OCI-LY3 (cell line): ENCODE results near the gene GRM2.
A peak's percentile ranks its signal among the peaks of the same experiment; 100 is the strongest.
"Not testable (repeated sequence)": the region's sequence is repeated elsewhere in the genome, so short reads cannot be mapped to it uniquely, and the experiment has no call there.

Source experiments
- H2AFZ ChIP-seq: fragments of 200-600, 300-600 bp; shearing (Covaris generic); 2 replicates; pipeline ENCODE4 v1.6.0; 2014; ENCODE audit warnings: antibody characterized with exemption, low read depth, low read length
- H3K27ac ChIP-seq: fragments of 200-600, 300-600 bp; sonication (generic); 2 replicates; pipeline ENCODE4 v1.5.1; 2014; ENCODE audit warnings: mild to moderate bottlenecking, low read length, moderate library complexity, mixed read lengths
- H3K27me3 ChIP-seq: fragments of 200-600, 300-600 bp; sonication (generic); 2 replicates; pipeline ENCODE4 v1.6.1; 2014; ENCODE audit warnings: low read depth, low read length, mixed read lengths
- H3K36me3 ChIP-seq: fragments of 200-600, 300-600 bp; sonication (generic); replicated peaks from 2 replicates; pipeline ENCODE3; 2014; ENCODE audit warnings: low read depth, low read length, mixed read lengths
- H3K4me1 ChIP-seq: fragments of 300-600, 200-600 bp; sonication (generic); 2 replicates; pipeline ENCODE4 v1.6.1; 2014; ENCODE audit warnings: low read length, mixed read lengths
- H3K4me2 ChIP-seq: fragments of 200-600, 300-600 bp; sonication (generic); 2 replicates; pipeline ENCODE4 v1.6.1; 2014; ENCODE audit warnings: low read length, mixed read lengths
- H3K4me3 ChIP-seq: fragments of 300-600, 200-600 bp; sonication (generic); 2 replicates; pipeline ENCODE4 v1.5.1; 2014; ENCODE audit warnings: antibody characterized with exemption, mild to moderate bottlenecking, low read length, moderate library complexity
- H3K79me2 ChIP-seq: fragments of 300-600, 200-600 bp; shearing (Covaris generic); 2 replicates; pipeline ENCODE4 v1.6.1; 2014; ENCODE audit warnings: mild to moderate bottlenecking, low read length, mixed read lengths
- H3K9ac ChIP-seq: fragments of 300-600, 200-600 bp; shearing (Covaris generic); 2 replicates; pipeline ENCODE4 v1.6.0; 2014; ENCODE audit warnings: mild to moderate bottlenecking, low read length, moderate library complexity
- H3K9me3 ChIP-seq: fragments of 200-600, 300-600 bp; shearing (Covaris generic); 2 replicates; pipeline ENCODE4 v1.6.1; 2014; ENCODE audit warnings: low read length, mixed read lengths; ENCODE audit not compliant: insufficient read depth
- H4K20me1 ChIP-seq: fragments of 200-600, 300-600 bp; sonication (generic); 2 replicates; pipeline ENCODE4 v1.6.1; 2016; ENCODE audit warnings: low read length, mixed read lengths; ENCODE audit not compliant: insufficient read depth
- EZH2phosphoT487 ChIP-seq: fragments of 200-600 bp; shearing (Covaris generic); IDR thresholded peaks from 2 replicates; pipeline ENCODE4 v1.6.1; 2018; ENCODE audit warnings: antibody characterized with exemption, mixed run types, low read depth
- TF ChIP-seq, protein P1 (sequence below): fragments of 200-600, 300-600 bp; sonication (generic); IDR thresholded peaks from 2 replicates; pipeline ENCODE4 v1.5.1; 2014; ENCODE audit warnings: antibody characterized with exemption, low read length, low read depth

Gene GRM2

DNA sequence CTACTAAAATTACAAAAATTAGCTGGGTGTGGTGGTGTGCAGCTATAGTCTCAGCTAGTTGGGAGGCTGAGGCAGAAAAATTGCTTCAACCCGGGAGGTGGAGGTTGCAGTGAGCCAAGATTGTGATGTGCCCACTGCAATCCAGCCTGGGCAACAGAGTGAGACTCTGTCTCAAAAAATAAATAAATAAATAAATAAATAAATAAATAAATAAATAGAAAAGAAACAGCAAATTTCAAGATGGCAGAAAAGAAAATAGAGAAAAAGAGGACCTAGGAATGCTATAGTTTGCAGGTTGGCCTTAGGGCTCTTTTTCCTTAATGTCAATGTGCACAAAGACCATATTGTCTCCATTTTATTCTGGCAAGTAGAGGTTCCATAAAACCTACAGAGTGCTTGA lies 44.0 kb downstream of the GRM2 start:
- no peak overlapping the region for H3K4me3 ChIP-seq
- TF ChIP-seq, protein P1, sequence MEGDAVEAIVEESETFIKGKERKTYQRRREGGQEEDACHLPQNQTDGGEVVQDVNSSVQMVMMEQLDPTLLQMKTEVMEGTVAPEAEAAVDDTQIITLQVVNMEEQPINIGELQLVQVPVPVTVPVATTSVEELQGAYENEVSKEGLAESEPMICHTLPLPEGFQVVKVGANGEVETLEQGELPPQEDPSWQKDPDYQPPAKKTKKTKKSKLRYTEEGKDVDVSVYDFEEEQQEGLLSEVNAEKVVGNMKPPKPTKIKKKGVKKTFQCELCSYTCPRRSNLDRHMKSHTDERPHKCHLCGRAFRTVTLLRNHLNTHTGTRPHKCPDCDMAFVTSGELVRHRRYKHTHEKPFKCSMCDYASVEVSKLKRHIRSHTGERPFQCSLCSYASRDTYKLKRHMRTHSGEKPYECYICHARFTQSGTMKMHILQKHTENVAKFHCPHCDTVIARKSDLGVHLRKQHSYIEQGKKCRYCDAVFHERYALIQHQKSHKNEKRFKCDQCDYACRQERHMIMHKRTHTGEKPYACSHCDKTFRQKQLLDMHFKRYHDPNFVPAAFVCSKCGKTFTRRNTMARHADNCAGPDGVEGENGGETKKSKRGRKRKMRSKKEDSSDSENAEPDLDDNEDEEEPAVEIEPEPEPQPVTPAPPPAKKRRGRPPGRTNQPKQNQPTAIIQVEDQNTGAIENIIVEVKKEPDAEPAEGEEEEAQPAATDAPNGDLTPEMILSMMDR = no peak
- TF ChIP-seq EZH2phosphoT487 = no peak
- H3K4me2 ChIP-seq = no peak overlapping the region
- H2AFZ ChIP-seq = no peak overlapping the region
- H3K4me1 ChIP-seq = peaks cover 32% of the 10 kb centered on the region
- no peaks in the 10 kb centered on the region for H4K20me1 ChIP-seq
- no peaks in the 10 kb centered on the region for H3K79me2 ChIP-seq
- H3K9me3 ChIP-seq = no peaks in the 10 kb centered on the region
- H3K9ac ChIP-seq = no peak overlapping the region
- 0 out of 2 replicates have a peak overlapping the region, but pooled peaks have one; percentile 1 for H3K27ac ChIP-seq
- no peaks in the 10 kb centered on the region for H3K27me3 ChIP-seq
- H3K36me3 ChIP-seq = no peaks in the 10 kb centered on the region

DNA sequence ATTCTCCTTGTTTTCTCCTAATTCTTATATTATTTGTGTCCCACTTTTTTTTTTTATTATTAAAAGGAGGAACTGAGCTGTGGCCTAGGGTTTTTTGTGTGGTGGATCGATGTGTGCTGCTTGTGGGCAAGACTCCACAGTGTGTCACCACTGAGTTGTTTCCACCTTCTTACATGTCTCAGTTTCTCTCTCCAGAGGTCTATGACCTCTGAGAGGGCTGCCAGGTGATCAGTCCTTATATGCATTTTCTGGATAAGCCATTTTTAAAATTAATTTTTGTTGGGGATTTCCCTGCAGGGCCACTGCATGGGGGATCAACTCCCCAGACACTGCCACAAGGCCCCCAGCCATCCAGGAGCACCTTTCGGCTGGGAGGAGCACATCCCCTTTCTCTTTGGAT lies 44.4 kb downstream of the GRM2 start:
- Histone ChIP-seq H3K4me1 (peaks cover 32% of the 10 kb centered on the region), H3K27me3 (no peaks in the 10 kb centered on the region), H3K4me2 (peak overlapping the region; percentile 10), H3K27ac (0 out of 2 replicates have a peak overlapping the region, but pooled peaks have one; percentile 1), H4K20me1 (no peaks in the 10 kb centered on the region), H3K79me2 (no peaks in the 10 kb centered on the region), H3K36me3 (no peaks in the 10 kb centered on the region), H2AFZ (no peak overlapping the region), H3K9ac (no peak overlapping the region), H3K9me3 (no peaks in the 10 kb centered on the region), H3K4me3 (no peak overlapping the region)
- TF ChIP-seq EZH2phosphoT487 = no peak
- TF ChIP-seq, protein P1 = no peak

DNA sequence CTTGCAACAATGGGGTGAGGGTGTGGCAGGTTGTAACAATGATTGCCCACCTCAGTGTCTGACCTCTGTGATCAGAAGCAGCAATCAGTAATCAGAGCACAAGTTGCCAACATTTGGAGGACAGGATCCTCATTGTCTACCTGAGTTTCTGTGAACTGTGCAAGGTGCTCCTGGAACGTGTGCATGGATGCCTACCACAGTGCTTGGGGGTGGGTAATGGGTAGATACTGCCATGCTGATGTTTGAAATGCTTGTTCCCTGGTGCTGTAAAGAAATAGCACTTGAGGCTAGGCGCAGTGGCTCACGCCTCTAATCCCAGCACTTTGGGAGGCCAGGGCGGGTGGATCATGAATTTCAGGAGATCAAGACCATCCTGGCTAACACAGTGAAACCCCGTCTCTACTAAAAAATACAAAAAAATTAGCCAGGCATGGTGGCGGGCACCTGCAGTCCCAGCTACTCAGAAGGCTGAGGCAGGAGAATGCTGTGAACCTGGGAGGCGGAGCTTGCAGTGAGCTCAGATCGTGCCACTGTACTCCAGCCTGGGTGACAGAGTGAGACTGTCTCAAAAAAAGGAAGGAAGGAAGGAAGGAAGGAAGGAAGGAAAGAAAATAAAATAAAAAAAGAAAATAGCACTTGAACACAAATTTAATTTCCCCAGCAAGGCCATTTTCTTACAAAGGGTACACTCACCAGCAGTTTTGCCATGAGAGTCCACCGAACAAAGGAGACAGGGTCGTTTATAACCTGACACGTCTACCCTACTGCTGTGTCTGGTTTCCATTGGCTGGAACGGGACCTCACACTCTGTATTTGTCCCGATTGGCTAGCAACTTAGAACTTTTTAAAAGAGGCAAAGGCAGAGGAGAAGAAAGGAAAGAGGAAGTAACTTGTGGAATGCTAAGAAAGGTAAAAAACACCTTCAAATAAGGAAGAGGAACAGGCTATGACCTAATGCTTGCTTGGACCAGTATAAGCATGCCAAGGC lies 47.2 kb downstream of the GRM2 start:
- H4K20me1 ChIP-seq, H3K9me3 ChIP-seq, H3K36me3 ChIP-seq, H3K27me3 ChIP-seq, H3K79me2 ChIP-seq, H3K27ac ChIP-seq: not testable (repeated sequence)
- peak overlapping the region; percentile 49 for H3K4me3 ChIP-seq
- H2AFZ ChIP-seq = peak overlapping the region; percentile 50; the same call in 1 of the 2 replicates
- peaks cover 32% of the 10 kb centered on the region for H3K4me1 ChIP-seq
- peak overlapping the region; percentile 23; the same call in 1 of the 2 replicates for H3K9ac ChIP-seq
- peak overlapping the region; percentile 55 for H3K4me2 ChIP-seq

DNA sequence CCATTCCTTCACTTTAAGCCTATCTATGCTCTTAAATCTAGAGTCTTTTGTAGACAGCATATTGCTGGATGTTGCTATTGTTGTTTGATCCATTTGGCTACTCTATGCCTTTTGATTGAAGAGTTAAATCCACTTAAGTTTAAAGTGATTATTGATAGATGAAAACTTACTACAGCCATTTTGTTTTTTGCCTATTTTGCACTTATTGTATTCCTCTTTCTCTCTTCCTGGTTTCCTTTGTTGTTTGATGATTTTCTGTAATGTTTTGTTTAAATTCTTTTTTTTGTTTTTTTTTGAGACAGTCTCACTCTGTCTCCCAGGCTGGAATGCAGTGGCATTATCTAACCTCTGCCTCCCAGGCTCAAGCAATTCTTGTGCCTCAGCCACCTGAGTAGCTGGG lies 52.3 kb downstream of the GRM2 start:
- no peak overlapping the region for H3K4me3 ChIP-seq
- H3K79me2 ChIP-seq = no peaks in the 10 kb centered on the region
- no peak overlapping the region for H2AFZ ChIP-seq
- H3K9ac ChIP-seq = no peak overlapping the region
- H3K27ac ChIP-seq = no peak overlapping the region
- no peak for TF ChIP-seq EZH2phosphoT487
- TF ChIP-seq, protein P1 = no peak
- H3K9me3 ChIP-seq = peaks cover 18% of the 10 kb centered on the region; the same call in 1 of the 2 replicates
- H4K20me1 ChIP-seq = no peaks in the 10 kb centered on the region
- H3K27me3 ChIP-seq = no peaks in the 10 kb centered on the region
- no peak overlapping the region for H3K4me2 ChIP-seq
- peaks cover 9% of the 10 kb centered on the region for H3K4me1 ChIP-seq
- H3K36me3 ChIP-seq = peaks cover 3% of the 10 kb centered on the region
